ENCODE data around the gene APOBEC3G. TPM values are rescaled to one million over a fixed set of nuclear protein-coding genes. Genes with fewer than 3 reads are reported as not detected.

APOBEC3G gene
- total and polyA plus RNA-seq, 2 of the 13 experiments (the other 11 are each of a cell fraction or from before 2014, with no cell fraction given), result 3.2 to 4.1 TPM

- peak; percentile 32; the same call in 1 of the 2 replicates for TF ChIP-seq ZNF281 (CRISPR knock-in tag; IDR thresholded peaks at IDR 0.05; ENCODE audit: borderline replicate concordance)
- TF ChIP-seq MAX (IDR thresholded peaks at IDR 0.05), result peak; percentile 53; the same call in 1 of the 2 replicates
- 0 out of 2 replicates have a peak, but pooled peaks have one; percentile 22 for TF ChIP-seq ZBTB43 (CRISPR knock-in tag; conservative IDR thresholded peaks at IDR 0.05)
- 0 out of 2 replicates have a peak, but pooled peaks have one; percentile 27 for TF ChIP-seq ZMYM2 (CRISPR knock-in tag; IDR thresholded peaks at IDR 0.05)
- TF ChIP-seq ZNF430 (CRISPR knock-in tag; IDR thresholded peaks at IDR 0.05), result 0 out of 2 replicates have a peak, but pooled peaks have one; percentile 5
- no peak for TF ChIP-seq FOXA1 (IDR thresholded peaks at IDR 0.05)
- no peak for TF ChIP-seq FOXA1 (CRISPR knock-in tag; IDR thresholded peaks at IDR 0.05)
- TF ChIP-seq ZNF280D (CRISPR knock-in tag; IDR thresholded peaks at IDR 0.05), result 0 out of 2 replicates have a peak, but pooled peaks have one; percentile 6
- no peak for TF ChIP-seq ZNF343 (CRISPR knock-in tag; IDR thresholded peaks at IDR 0.05)
Observed at GRCh38 chr22:39130892-39131855, 54.1 kb downstream of the APOBEC3G start (continued).

Measured in HepG2 (cell line).